GM19099 (cell line): Measurements from ENCODE around the gene CELF2.

Source experiments
- POLR2A ChIP-seq: IDR thresholded peaks from 3 replicates; pipeline ENCODE4 v1.6.1; 2011; ENCODE audit warnings: low read depth; ENCODE audit not compliant: insufficient read length; ENCODE audit errors: extremely low read depth

The CELF2 gene

DNA sequence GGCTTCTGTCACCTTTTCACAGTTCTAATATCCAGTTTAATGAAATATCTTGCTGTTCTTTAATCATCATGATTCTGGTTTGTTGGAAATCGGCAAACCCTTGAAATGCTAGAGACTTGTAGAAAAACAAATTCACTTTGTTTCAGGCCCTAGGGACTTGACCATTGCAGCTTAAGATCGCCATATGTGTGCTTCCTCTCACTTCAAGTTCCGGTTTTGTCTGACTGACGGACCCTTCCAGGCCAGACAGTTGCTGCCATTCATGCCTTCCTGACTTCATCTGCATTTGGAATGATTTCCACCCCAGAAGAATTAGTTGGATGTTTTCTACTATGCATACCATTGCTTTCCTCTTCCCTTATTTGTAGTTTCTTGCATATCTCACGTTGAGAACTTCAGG lies 125.6 kb downstream of the CELF2 start:
- TF ChIP-seq POLR2A, result no peak

GRCh38 chr10:11144626-11145494 lies 127.2 kb downstream of the CELF2 start:
- no peak for TF ChIP-seq POLR2A

- TF ChIP-seq POLR2A, result no peak
Observed at GRCh38 chr10:11145495-11145855, 127.8 kb downstream of the CELF2 start.

DNA sequence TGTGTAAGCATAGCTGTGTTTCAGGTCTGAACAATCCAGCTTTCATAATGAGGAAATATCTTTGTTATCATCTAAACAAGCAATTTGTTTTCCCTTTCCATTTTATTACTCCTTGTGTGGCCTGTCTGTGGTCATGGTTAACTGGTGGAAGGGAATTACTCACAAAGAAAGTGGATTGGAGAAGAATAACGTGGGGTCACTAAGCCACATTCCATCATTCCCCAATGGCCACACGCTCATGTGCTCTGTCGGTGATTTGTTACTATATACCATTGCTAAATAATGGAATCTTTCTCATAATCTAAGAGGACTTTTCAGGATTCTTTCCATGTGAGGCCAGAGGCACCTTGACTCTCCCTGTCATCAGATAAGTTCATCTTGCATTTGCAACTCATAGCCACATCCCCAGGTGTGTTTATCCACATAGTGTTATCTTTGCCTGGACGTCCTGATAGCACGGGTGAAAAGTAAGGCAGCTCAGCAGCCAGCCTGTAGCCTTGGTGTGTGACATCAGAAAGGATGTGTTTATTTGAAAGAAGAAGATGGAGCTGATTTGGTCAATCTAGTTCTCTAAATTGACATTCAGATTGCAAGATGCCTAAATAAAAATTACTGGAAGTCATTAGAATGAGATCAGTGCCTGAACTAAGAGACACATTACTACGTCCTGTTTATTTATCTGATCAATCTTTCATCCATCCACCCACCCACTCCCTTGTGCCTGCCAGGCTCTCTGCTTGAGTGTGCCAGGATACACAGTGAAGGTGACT lies 128.9 kb downstream of the CELF2 start:
- TF ChIP-seq POLR2A, result no peak

- no peak for TF ChIP-seq POLR2A
Observed at GRCh38 chr10:11147722-11148121, 130.1 kb downstream of the CELF2 start.

- no peak for TF ChIP-seq POLR2A
Observed at GRCh38 chr10:11148142-11149028, 130.7 kb downstream of the CELF2 start.

DNA sequence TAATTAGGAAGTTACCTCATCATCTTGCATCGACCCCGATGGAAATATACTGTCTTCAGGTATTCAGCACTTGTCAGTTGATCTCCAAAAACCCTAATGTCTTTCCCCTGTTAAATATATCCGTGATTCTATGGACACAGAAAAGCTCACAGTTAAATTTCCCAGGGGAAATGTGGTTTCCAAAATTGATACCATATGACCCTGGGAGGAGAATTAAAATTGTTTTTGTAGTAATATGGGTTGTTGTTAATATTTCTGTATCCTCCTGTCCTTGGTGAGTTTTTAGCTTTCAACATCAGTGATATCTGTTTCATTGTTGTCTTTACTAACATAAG lies 132.1 kb downstream of the CELF2 start:
- TF ChIP-seq POLR2A, result no peak

GRCh38 chr10:11150231-11150731 lies 132.6 kb downstream of the CELF2 start:
- TF ChIP-seq POLR2A, result no peak

DNA sequence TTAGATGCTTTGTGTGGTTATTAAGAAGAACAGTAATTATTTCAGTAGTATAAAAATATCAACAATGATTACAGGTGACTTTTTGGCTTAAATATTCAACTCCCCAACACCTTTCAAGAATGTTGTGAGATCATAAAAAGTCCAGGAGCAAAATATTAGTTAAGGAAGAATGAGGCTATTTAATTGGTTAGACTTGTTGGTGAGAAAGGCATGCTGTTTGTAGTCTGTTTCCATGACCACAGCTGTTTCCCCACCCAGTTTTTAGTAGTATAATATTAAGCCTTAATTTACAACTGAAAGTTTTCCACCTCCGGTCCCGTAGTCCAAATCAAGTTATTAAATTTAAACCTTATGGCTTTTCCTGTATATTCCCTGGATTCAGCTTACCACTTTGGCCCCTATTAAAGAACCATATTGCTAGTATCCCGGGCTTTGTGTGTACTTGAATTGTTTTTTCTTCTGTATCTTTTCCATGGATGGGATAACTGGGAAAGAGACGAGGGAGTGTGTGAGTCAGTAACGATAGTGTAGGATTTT lies 133.3 kb downstream of the CELF2 start:
- no peak for TF ChIP-seq POLR2A

GRCh38 chr10:11152801-11153200 lies 135.1 kb downstream of the CELF2 start:
- TF ChIP-seq POLR2A, result no peak

GRCh38 chr10:11153245-11153644 lies 135.6 kb downstream of the CELF2 start:
- TF ChIP-seq POLR2A, result no peak

GRCh38 chr10:11153766-11154165 lies 136.1 kb downstream of the CELF2 start:
- TF ChIP-seq POLR2A, result no peak

DNA sequence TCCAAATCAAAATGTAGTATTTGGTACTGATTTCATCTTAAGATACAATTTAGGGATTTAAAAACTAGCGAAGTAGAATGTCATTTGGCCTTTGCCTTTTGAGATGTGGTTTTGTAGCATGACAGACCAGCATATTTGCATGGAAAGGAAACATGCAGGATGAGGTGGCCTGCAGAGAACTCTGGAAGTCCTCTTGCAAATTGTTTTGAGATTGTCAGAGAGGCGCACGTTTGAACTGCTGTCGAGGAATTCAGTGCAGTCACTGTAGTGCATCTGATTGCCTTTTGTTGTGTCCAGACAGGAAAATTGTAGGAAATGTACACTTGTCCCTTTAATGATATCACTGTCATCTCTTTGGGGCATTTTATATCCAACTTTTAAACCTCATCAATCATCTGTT lies 136.7 kb downstream of the CELF2 start:
- TF ChIP-seq POLR2A, result no peak

DNA sequence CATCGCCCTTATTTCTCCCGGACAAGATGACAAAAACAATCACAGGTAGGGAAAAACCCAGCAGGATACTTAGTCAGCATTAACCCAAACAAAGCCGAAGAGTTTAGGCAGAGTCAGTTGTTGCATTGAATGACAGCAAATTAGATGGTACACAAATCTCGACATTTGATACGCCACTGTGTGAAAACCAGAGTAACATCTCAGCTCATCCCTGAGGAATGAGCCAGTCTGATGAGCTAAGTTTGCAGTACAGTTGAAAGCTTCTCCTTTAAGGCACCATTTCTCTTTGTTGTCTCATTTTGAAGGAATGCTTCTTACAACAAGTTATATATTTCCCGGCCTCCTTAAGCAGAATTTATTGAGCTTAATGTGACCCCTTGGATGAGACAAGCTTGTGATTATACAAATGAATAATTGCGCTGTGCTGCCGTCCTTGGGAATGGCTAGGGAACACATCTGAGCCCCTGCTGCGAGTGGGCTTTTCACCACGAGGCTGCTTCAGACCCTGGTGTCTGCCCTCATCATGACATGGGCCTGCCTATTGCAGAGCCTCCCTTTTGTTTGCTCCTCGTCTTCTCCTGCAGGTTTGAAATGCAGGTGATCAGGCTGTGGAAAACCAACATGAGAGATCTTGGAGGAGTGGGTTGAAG lies 137.3 kb downstream of the CELF2 start:
- no peak for TF ChIP-seq POLR2A
